HFFc6 (cell line): ENCODE measurements around the gene SCN9A. TPM values are rescaled to one million over a fixed set of nuclear protein-coding genes. Genes with fewer than 3 reads are reported as not detected.
A peak's percentile ranks its signal among the peaks of the same experiment; 100 is the strongest.

Experiments
- DNase-seq: peaks from one replicate; pipeline ENCODE4 v3.0.0-alpha.2; 2018
- H3K27ac Mint-ChIP-seq: 2 replicates; pipeline ENCODE4 v1.8.0; 2020; ENCODE audit warnings: mild to moderate bottlenecking, mixed read lengths
- H3K27me3 Mint-ChIP-seq: 2 replicates; pipeline ENCODE4 v1.8.0; 2021; ENCODE audit warnings: mild to moderate bottlenecking, moderate library complexity, mixed read lengths; ENCODE audit not compliant: insufficient read depth
- H3K36me3 Mint-ChIP-seq: 2 replicates; pipeline ENCODE4 v1.8.0; 2021; ENCODE audit warnings: low read depth, mixed read lengths
- H3K4me1 Mint-ChIP-seq: 2 replicates; pipeline ENCODE4 v1.8.0; 2020; ENCODE audit warnings: low read depth, mixed read lengths
- H3K4me3 Mint-ChIP-seq: 2 replicates; pipeline ENCODE4 v1.8.0; 2020; ENCODE audit warnings: mild to moderate bottlenecking, moderate library complexity, mixed read lengths
- H3K9me3 Mint-ChIP-seq: 2 replicates; pipeline ENCODE4 v1.8.0; 2020; ENCODE audit warnings: mild to moderate bottlenecking, mixed read lengths
- total RNA-seq, 6 experiments: library from RNA; stranded (reverse); fragmentation: NEBNext Ultra II Directional; extraction: Animal tissue kit (Norgen Biotek cat#: 25700); gene quantifications; 2 replicates in 1 of 6; 3 replicates in 5 of 6; pipeline ENCODE4 v1.2.3, GENCODE V29; 2021
- TF ChIP-seq, protein P1 (sequence below): fragments of 200-600 bp; sonication (generic); IDR thresholded peaks from 2 replicates; pipeline ENCODE4 v1.5.0; 2021; ENCODE audit warnings: antibody characterized with exemption, mild to moderate bottlenecking

The SCN9A gene
- total RNA-seq, 6 experiments from 2014 or later, result 41.1 to 66.1 (median 55.8) TPM

DNA sequence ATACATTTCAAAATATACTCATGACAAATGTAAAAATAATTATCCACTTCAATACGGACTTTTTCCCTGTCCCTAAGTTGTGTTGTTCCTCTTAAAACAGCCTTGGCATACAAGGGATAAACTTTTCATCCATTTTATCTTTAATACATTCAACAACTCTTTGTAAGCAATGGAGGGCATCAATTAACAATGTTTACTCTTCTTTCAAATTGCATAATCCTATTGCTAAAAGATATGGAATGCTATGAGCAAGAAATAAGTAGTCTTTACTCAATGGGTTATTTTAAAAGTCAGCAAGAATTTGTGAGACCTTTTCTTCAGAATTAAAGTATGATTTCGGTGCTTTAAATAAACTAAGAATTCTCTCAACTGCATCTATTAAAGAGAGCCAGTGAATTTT, 41.9 kb downstream of the SCN9A start:
- Mint-ChIP-seq H3K27ac (peak overlapping the region; percentile 18; the same call in 1 of the 2 replicates), H3K4me1 (peaks cover 64% of the 10 kb centered on the region), H3K4me3 (peak overlapping the region; percentile 24), H3K9me3 (no peaks in the 10 kb centered on the region), H3K36me3 (peaks cover 5% of the 10 kb centered on the region; the same call in 1 of the 2 replicates), H3K27me3 (no peaks in the 10 kb centered on the region)
- TF ChIP-seq, protein P1, sequence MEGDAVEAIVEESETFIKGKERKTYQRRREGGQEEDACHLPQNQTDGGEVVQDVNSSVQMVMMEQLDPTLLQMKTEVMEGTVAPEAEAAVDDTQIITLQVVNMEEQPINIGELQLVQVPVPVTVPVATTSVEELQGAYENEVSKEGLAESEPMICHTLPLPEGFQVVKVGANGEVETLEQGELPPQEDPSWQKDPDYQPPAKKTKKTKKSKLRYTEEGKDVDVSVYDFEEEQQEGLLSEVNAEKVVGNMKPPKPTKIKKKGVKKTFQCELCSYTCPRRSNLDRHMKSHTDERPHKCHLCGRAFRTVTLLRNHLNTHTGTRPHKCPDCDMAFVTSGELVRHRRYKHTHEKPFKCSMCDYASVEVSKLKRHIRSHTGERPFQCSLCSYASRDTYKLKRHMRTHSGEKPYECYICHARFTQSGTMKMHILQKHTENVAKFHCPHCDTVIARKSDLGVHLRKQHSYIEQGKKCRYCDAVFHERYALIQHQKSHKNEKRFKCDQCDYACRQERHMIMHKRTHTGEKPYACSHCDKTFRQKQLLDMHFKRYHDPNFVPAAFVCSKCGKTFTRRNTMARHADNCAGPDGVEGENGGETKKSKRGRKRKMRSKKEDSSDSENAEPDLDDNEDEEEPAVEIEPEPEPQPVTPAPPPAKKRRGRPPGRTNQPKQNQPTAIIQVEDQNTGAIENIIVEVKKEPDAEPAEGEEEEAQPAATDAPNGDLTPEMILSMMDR, result no peak
- DNase-seq, result peak; percentile 29

DNA sequence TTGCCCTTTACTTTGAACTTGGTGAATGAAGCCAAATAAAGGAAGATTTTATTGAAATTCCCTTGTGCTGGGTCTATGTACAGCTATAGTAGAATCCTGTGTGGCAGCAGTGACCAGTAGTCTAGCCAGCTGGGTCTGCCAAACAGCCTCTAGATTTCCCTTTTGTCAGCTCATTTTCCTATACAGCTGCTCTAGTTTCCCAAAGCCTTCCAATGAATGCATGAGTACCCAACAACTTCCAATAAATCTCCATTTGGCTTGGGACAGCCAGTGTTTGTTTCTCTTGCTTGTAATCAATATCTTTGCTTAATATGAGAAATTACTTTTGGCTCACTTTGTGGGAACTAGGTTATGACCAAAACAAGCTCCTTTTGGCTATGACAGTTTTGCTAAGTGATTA, 43.6 kb downstream of the SCN9A start:
- Mint-ChIP-seq H3K27me3 (no peaks in the 10 kb centered on the region), H3K4me3 (no peak overlapping the region), H3K36me3 (peaks cover 5% of the 10 kb centered on the region; the same call in 1 of the 2 replicates), H3K9me3 (no peaks in the 10 kb centered on the region), H3K4me1 (peaks cover 59% of the 10 kb centered on the region), H3K27ac (peak overlapping the region; percentile 49; the same call in 1 of the 2 replicates)
- TF ChIP-seq, protein P1, result no peak
- DNase-seq, result no peak

GRCh38 chr2:166331468-166331867, 44.3 kb downstream of the SCN9A start:
- H3K9me3 Mint-ChIP-seq, result no peaks in the 10 kb centered on the region
- H3K36me3 Mint-ChIP-seq, result peaks cover 5% of the 10 kb centered on the region; the same call in 1 of the 2 replicates
- no peak overlapping the region for H3K27ac Mint-ChIP-seq
- TF ChIP-seq, protein P1, result no peak
- H3K4me1 Mint-ChIP-seq, result peaks cover 56% of the 10 kb centered on the region
- no peak overlapping the region for H3K4me3 Mint-ChIP-seq
- no peak for DNase-seq
- no peaks in the 10 kb centered on the region for H3K27me3 Mint-ChIP-seq

GRCh38 chr2:166329465-166329864, 46.3 kb downstream of the SCN9A start:
- Mint-ChIP-seq H3K4me3 (no peak overlapping the region), H3K27me3 (no peaks in the 10 kb centered on the region), H3K27ac (no peak overlapping the region), H3K4me1 (peaks cover 55% of the 10 kb centered on the region), H3K9me3 (no peaks in the 10 kb centered on the region), H3K36me3 (peaks cover 5% of the 10 kb centered on the region; the same call in 1 of the 2 replicates)
- no peak for DNase-seq
- TF ChIP-seq, protein P1, result no peak

DNA sequence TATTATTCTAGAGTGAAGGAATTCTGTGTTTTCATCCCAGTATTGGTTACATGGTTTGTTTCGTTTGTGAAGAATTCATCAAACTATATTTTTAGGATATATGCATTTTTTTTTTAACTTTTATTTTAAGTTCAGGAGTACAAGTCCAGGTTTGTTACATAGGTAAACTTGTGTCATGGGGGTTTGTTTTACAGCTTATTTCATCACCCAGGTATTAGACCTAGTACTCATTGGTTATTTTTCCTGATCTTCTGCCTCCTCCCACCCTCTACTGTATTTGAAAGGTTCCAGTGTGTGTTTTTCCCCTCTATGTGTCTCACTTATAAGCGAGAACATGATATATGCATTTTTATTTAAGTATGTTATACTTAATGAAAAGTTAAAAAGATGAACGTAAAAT, 47.6 kb downstream of the SCN9A start:
- DNase-seq, result no peak
- Mint-ChIP-seq H3K27me3 (no peaks in the 10 kb centered on the region), H3K27ac (no peak overlapping the region), H3K9me3 (no peaks in the 10 kb centered on the region), H3K4me3 (no peak overlapping the region), H3K4me1 (peaks cover 42% of the 10 kb centered on the region), H3K36me3 (no peaks in the 10 kb centered on the region; the same call in 1 of the 2 replicates)
- TF ChIP-seq, protein P1, result no peak
